GM21447 (cell line): ENCODE data around the gene HOXC12.

Source experiments
- ATAC-seq: cut with Tn5 transposase; IDR thresholded peaks from one replicate; pipeline ENCODE4 v1.9.1; 2021; ENCODE audit not compliant: unreplicated experiment

HOXC12 gene

GRCh38 chr12:53955776-53956250 is 1.1 kb downstream of the HOXC12 start:
- no peak for ATAC-seq

GRCh38 chr12:53956251-53956887 is 1.7 kb downstream of the HOXC12 start:
- ATAC-seq = no peak

GRCh38 chr12:53956914-53957536 is 2.3 kb downstream of the HOXC12 start:
- ATAC-seq = no peak

GRCh38 chr12:53958128-53958527 is 3.4 kb downstream of the HOXC12 start:
- no peak for ATAC-seq

DNA sequence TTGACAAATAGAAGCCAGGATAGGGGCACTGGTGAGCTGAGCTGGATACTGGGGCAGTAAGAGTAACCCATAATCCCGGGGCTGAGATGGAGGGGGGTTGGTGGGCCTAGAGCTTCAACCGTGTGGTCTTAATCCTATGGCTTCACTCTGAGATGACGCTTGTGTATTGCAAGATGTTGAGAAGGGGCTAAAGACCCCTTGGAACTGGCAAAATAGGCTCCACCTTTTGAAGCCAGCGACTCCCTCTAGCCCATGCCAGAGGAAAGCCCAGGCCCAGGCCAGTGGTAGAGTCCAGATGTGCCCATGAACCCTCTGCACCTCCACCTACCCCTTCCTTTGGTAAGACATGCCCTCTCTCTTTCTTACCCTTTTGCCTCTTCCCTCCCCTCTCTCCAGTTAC is 4.6 kb downstream of the HOXC12 start:
- ATAC-seq = no peak

DNA sequence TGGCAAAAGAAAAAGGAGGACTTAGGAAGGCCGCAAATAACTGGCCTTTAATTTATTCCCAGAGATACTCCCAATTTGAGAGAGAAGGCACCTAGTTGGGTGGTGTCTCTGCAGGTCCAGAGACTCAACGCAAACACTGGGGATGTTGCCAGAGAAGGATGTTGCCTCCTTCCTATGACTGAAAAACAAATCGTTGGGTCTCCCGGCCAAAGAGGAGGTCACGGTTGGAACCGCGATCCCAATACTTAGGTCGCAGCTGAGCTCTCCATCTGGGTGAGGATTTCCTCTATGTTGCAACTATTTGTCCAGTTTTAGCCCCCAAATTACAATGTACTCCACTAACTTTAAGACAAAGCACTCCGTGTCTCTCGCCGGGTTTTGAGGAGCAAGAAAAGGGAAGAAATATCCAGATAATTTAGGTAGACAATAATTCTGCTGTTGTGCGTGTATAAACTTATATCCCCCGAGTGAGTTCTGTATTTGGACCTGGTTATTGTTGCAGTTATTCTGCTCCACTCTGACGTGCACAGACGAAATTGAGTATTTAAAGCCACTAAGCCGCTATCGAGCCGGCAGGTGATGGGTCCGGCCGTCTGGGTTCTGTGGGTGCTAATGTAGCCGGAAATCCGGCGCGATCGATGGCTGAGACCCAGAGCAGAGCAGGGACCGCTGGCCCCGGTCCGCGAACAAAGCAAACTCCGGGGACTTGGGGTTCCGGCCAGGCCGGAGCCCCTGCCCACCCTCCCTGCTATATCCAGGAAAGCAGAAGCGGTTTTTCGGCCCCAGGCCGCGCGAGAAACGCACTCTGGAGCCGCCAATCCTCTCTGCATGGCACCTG is 5.7 kb downstream of the HOXC12 start:
- ATAC-seq = no peak

DNA sequence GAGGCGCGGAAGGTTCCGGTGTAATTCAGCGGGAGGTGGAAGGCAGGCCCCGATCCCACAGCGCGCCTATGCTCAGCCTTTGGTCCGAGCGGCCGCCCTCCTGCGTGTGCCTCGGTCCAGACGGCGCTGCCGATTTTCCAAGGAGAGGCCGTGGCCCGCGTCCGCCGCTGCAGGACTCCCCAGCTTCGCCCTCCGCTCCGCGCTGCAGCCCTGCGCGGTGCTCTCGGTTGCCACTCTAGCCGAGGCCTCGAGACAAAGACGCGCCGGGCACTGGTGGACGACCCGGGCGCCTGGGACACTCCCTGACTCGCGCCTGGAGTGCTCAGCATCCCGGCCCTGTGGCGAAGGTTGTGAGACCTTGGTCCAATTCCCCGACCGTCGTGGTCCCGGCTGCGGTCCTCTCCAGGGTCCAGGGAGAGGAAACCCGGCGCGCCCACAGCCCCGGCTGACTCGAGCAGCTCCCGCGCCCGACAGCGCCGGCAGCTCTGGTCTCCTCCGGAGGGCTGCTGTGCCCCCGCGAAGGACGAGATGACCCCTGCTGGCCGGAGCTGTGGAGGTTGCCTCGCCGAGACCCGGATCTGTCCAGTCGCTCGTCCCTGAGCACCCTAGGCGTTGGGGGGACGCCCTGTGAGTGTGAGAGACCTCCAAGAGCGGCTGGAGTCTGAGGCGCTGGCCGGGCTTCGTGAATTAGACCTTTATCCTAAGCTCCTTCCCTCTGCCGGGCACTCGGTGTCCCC is 6.5 kb downstream of the HOXC12 start:
- no peak for ATAC-seq

DNA sequence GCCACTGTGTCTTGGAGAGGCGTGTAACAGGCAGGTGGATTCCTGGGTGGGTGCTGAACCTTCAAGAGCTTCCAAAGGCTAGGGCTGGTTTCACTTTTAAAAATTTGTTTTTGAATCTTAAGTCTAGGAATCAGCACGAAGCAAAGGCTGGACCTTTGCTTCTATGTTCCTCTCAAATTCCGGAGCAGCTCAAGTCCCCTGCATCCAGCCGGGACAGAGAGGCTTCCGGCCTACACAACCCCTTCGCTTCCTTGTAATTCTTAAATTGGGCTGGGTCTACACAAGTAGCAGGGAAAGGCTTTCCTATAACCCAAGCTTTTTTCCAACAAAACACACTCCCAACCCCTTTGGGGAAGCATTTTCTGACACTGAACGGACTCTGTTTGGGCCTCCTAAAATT is 8.3 kb downstream of the HOXC12 start:
- ATAC-seq = no peak

DNA sequence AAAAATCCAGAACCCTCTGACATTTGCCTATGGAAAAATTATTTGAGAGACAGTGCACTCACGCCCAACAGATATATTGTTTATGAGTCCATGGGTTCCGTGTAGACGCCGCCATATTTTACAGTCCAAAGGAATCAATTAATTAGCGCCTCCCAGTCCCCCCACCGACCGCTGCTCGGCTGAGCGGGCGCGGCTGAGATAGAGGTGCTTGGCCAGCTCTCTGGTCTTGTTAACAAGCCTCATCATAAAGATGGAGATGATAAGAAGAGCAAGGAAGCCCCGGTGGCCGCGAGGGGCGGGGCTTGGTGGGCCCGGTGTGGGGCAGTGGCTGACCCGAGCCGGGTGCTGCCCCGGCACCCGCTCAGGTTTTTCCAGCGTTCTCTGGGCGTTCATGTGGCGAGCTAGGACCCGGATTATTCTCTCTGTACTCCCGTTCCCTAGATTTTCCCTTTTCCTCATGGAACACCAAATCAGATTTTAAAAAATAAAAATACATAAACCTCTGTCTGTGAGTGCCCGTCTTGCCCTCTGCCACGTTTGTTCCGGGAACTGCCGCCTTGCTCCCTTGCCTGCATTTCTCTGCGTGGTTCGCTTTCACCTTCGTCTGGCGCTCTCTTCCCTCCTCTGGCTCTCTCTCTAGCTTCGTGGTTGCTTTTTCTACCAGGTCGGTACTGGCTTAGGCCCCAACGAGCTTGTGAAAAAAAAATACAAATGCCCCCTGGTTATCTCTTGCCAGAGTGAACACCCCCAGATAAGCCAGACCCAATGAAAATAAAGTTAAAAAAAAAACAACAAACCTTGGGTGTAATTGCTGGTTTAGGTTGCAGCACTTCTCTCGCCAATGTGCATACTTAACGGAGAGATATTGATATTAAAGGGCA is 9.0 kb downstream of the HOXC12 start:
- no peak for ATAC-seq

- ATAC-seq = no peak
Observed at GRCh38 chr12:53964315-53964713, 9.6 kb downstream of the HOXC12 start.

DNA sequence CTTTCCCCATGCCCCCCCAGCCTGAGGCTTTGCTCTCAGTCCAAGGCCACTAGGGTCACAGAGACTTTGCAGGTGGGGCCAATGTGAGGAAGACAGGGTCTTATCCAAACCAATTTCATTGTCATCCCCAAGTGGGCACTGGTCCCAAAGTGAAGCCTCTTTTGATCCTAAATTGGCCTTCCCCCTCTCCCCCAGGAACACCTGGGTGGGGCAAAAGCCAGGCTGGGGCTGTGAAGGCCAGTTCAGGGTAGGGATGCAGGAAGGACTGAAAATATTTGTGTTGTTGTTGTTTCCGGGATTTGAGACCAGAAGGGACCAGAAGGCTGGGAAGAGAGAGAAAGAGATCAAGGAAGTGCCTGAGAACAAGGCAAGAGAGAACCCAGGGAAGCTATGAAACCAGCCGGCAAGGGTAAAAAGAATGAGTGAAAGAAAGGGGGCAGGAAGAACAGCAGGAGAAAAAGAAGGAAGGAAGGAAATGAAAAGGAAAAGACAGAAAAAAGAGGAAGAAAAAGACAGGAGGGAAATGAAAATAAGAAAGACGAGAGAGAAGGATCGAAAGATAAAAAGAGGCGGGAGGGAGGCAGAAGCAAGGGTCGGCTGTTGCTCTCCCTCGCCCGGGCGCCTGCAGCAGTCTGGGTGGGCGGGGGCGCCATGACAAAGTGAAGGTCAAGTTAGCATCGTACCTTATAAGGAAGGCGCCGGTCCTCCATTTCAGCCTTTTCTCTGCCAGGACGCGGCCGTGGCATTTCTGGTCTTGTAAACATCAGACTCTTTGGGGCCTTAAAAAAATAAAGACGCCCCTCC is 10.8 kb downstream of the HOXC12 start:
- ATAC-seq = no peak

DNA sequence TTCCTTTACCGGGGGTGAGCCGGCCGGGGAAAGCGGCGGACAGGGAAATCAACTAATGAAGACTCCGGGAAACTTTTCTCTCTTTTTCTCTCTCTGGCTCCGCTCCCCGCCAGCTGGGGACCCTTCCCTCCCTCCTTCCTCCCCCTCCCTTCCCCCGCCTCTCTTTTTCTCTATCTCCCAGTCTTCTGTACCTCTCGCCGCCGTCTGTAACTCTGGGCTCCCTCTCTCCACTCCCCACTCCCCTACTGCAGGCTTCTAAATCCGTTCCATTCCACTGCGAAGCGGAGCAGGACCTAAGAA is 11.3 kb downstream of the HOXC12 start:
- ATAC-seq = no peak

GRCh38 chr12:53966385-53967133 is 11.9 kb downstream of the HOXC12 start:
- no peak for ATAC-seq

DNA sequence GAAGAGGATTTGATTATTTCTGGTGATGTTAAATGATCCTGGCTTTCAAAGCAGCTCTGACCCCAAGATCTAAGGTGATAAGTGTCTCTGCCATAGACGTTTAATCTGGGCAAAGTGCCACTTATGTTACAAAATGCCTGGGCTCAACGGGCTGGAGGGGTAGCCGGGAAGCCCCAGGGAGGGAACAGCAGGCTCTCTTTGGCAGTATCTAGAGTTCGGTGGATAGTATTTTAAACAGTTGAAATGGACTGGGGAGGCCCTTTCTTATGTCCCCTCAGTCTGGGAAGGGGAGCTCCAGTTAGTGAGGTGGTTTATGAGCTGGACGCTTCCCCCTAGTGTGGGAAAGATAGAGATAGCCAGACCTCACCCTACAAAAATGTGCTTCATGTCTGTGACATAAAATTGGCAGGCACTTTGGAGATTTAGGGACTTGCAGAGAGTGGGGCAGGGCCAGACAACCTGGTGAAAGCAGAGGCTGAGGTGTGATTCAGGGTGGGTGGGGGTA is 12.8 kb downstream of the HOXC12 start:
- ATAC-seq = no peak

- no peak for ATAC-seq
Observed at GRCh38 chr12:53968214-53969127, 13.8 kb downstream of the HOXC12 start.

GRCh38 chr12:53969588-53970259 is 15.0 kb downstream of the HOXC12 start:
- ATAC-seq = no peak

- no peak for ATAC-seq
Observed at GRCh38 chr12:53970451-53970850, 15.7 kb downstream of the HOXC12 start.
